ENCODE data around the gene ZSWIM7.

The ZSWIM7 gene

DNA sequence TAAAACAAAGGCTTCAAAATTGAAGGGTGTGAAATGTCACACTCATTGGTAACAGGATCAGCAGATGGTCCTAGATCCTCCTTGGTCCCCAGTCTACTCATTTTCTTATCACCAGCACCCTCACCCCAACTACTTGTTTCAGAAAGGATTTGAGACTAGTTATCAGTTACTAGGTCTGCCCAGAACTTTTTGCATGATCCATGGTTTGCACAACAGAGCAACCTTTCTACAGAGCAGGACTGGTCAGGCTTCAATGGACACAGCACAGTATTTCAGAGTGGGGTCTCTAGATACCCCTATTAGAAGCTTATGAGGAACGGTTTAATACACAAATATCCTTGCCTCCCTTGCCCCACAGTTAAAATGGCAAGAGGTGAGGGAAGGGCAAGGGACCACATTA is 25.7 kb upstream of the ZSWIM7 start:
- TF ChIP-seq, protein P1, sequence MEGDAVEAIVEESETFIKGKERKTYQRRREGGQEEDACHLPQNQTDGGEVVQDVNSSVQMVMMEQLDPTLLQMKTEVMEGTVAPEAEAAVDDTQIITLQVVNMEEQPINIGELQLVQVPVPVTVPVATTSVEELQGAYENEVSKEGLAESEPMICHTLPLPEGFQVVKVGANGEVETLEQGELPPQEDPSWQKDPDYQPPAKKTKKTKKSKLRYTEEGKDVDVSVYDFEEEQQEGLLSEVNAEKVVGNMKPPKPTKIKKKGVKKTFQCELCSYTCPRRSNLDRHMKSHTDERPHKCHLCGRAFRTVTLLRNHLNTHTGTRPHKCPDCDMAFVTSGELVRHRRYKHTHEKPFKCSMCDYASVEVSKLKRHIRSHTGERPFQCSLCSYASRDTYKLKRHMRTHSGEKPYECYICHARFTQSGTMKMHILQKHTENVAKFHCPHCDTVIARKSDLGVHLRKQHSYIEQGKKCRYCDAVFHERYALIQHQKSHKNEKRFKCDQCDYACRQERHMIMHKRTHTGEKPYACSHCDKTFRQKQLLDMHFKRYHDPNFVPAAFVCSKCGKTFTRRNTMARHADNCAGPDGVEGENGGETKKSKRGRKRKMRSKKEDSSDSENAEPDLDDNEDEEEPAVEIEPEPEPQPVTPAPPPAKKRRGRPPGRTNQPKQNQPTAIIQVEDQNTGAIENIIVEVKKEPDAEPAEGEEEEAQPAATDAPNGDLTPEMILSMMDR (IDR thresholded peaks at IDR 0.05; ENCODE audit: low read depth, low read length, missing control alignments), result no peak
- H3K36me3 ChIP-seq (replicated peaks), result peaks cover 65% of the 10 kb centered on the region
- no peaks in the 10 kb centered on the region for H3K27me3 ChIP-seq (replicated peaks)
- H3K27ac ChIP-seq, result no peak overlapping the region
- DNase-seq, result no peak
- in situ Hi-C loops (cut with HindIII; ENCODE audit: low pct_ligation_motif_present, low sequenced_read_pairs), result no loop called here
- no peak overlapping the region for H3K4me3 ChIP-seq (ENCODE audit: low read depth, low read length)

DNA sequence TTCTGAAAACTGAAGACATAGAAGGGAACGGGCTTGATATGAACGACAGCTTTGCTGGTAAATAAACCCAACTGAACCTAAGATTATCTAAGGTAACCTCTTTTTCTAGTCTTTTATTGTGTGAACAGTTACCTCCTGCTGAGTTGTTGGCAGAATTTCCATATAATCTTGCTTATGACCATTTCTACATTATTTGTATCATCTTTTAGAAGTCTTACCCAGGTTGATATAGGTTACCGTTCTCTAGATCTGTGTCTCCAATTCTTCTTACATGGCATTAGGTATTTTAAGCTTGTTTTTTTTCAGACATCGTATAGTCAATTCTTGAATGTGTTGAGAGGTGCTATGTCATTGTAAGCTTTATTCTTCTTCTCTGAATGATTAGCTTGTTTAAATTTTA is 24.4 kb upstream of the ZSWIM7 start:
- H3K27ac ChIP-seq, result no peak overlapping the region
- H3K36me3 ChIP-seq (replicated peaks), result peaks cover 59% of the 10 kb centered on the region
- TF ChIP-seq, protein P1 (IDR thresholded peaks at IDR 0.05; ENCODE audit: low read depth, low read length, missing control alignments), result no peak
- DNase-seq, result no peak
- in situ Hi-C loops (cut with HindIII; ENCODE audit: low pct_ligation_motif_present, low sequenced_read_pairs), result no loop called here
- H3K27me3 ChIP-seq (replicated peaks), result no peaks in the 10 kb centered on the region
- no peak overlapping the region for H3K4me3 ChIP-seq (ENCODE audit: low read depth, low read length)

DNA sequence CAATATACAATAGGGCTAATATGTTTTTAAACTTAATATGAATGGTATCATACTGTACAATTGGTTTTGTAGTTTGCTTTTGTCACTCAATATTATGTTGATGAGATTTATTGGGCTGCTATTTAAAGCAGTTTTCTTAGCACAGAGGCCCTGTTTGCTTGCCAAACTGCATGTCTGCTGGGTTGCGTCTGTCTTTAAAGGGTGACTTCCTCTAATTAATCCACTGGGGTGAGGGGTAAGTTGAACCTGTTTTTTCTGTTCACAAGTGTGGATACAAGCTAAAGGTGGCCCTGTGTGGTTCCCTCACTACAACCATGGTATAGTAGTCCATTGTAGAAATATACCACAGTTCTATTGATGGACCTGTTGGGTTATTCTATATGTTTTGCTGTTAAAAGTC is 19.8 kb upstream of the ZSWIM7 start:
- no peak overlapping the region for H3K27ac ChIP-seq
- no peak for DNase-seq
- H3K27me3 ChIP-seq (replicated peaks), result no peaks in the 10 kb centered on the region
- TF ChIP-seq, protein P1 (IDR thresholded peaks at IDR 0.05; ENCODE audit: low read depth, low read length, missing control alignments), result no peak
- peaks cover 30% of the 10 kb centered on the region for H3K36me3 ChIP-seq (replicated peaks)
- in situ Hi-C loops (cut with HindIII; ENCODE audit: low pct_ligation_motif_present, low sequenced_read_pairs), result no loop called here
- no peak overlapping the region for H3K4me3 ChIP-seq (ENCODE audit: low read depth, low read length)

DNA sequence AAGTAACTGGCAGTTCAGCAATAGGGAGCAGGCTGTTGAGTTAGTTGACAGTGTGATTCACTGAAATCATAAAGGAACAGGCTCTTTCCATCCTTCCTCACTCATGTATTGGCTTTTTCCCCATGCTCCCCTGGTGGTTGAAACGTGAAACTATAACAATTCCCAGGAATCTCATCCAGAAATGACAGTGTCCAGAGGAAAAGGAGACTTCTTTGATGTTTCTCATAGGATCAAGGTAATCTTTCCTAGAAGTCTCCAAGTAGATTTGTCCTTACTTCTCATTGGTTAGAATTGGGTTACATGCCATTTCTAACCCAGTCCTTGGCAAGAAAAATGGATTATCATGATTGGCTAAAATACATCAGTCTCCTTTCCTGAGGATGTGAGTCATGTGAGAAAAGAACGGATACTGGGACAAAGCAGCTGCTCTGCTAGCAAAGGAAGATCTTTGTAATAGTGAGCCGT is 14.5 kb upstream of the ZSWIM7 start:
- peaks cover 21% of the 10 kb centered on the region for H3K36me3 ChIP-seq (replicated peaks)
- in situ Hi-C loops (cut with HindIII; ENCODE audit: low pct_ligation_motif_present, low sequenced_read_pairs), result no loop called here
- peak overlapping the region; percentile 41 for H3K27ac ChIP-seq
- H3K4me3 ChIP-seq (ENCODE audit: low read depth, low read length), result no peak overlapping the region
- no peaks in the 10 kb centered on the region for H3K27me3 ChIP-seq (replicated peaks)
- peak; percentile 65 for DNase-seq
- TF ChIP-seq, protein P1 (IDR thresholded peaks at IDR 0.05; ENCODE audit: low read depth, low read length, missing control alignments), result peak; percentile 72

DNA sequence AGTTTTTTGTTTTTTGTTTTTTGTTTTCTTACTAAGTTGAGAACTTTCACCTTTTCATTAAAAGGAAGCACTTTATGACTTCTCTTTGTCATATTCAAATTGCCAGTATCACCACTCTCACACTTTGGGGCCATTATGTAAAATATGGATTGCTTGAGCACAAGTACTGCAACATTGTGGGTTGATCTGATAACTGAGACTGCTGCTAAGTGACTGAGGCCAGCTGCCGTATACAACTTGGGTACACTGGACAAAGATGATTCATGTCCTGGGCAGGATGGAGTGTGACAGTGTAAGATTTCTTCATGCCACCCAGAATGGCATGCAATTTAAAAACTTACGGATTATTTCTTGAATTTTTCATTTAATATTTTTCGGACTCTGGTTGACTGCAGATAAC is 7.9 kb upstream of the ZSWIM7 start:
- Histone ChIP-seq H3K27ac (no peak overlapping the region), H3K36me3 (replicated peaks) (peaks cover 74% of the 10 kb centered on the region)
- no peak for DNase-seq

DNA sequence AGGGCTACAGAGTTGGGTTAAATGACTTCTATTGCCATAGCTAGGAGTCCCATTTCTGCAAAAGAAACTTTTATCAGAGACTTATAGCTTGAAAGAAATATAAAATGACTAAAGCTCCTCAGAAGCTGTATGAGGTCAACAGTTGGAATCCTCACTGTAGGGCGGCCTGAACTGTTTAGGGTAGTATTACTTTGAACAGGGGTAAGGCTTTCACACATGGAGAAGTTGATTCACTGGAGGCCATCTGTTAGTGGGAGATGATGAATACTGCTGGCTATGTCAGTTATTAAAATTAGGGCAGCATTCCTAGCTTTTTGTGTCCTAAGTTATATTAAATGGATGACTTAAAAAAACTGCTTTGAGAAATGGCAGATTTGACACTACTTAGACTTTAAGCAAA is 6.1 kb upstream of the ZSWIM7 start:
- Histone ChIP-seq H3K27me3 (replicated peaks) (no peaks in the 10 kb centered on the region), H3K36me3 (replicated peaks) (peaks cover 81% of the 10 kb centered on the region), H3K4me3 (ENCODE audit: low read depth, low read length) (no peak overlapping the region), H3K27ac (no peak overlapping the region)
- TF ChIP-seq, protein P1 (IDR thresholded peaks at IDR 0.05; ENCODE audit: low read depth, low read length, missing control alignments), result no peak
- in situ Hi-C loops (cut with HindIII; ENCODE audit: low pct_ligation_motif_present, low sequenced_read_pairs), result no loop called here
- no peak for DNase-seq

More for the DNA sequence above, 7.9 kb upstream of the ZSWIM7 start:
- TF ChIP-seq, protein P1 (IDR thresholded peaks at IDR 0.05; ENCODE audit: low read depth, low read length, missing control alignments), result no peak
- in situ Hi-C loops (cut with HindIII; ENCODE audit: low pct_ligation_motif_present, low sequenced_read_pairs), result no loop called here
- Histone ChIP-seq H3K27me3 (replicated peaks) (no peaks in the 10 kb centered on the region), H3K4me3 (ENCODE audit: low read depth, low read length) (no peak overlapping the region)
